Ectodermal cell (in vitro differentiated cells): ENCODE data around the gene PIP5K1C.

Experiments used
- H3K27ac ChIP-seq: 2 replicates; pipeline ENCODE4 v1.7.0; 2013; ENCODE audit warnings: mild to moderate bottlenecking, low read depth, low read length; ENCODE audit not compliant: insufficient read depth, poor library complexity, severe bottlenecking
- H3K27me3 ChIP-seq: 2 replicates; pipeline ENCODE4 v1.7.0; 2013; ENCODE audit warnings: mild to moderate bottlenecking, low read length; ENCODE audit not compliant: insufficient read depth, control insufficient read depth, poor library complexity, severe bottlenecking
- H3K36me3 ChIP-seq: one replicate; pipeline ENCODE4 v1.7.0; 2013; ENCODE audit warnings: low read length; ENCODE audit not compliant: control insufficient read depth, insufficient read depth
- H3K4me1 ChIP-seq: one replicate; pipeline ENCODE4 v1.7.0; 2013; ENCODE audit warnings: low read length; ENCODE audit not compliant: control insufficient read depth, insufficient read depth
- H3K4me3 ChIP-seq: 2 replicates; pipeline ENCODE4 v1.7.0; 2013; ENCODE audit warnings: low read depth, low read length, control low read depth; ENCODE audit not compliant: insufficient read depth
- H3K9me3 ChIP-seq: 2 replicates; pipeline ENCODE4 v1.7.0; 2013; ENCODE audit warnings: mild to moderate bottlenecking, low read length, moderate library complexity; ENCODE audit not compliant: control insufficient read depth
- WGBS, 2 experiments: methylation state at CpG; one replicate each; pipeline ENCODE4 v1.1.7; 2013; ENCODE audit warnings: missing lambda C conversion rate in 2 of 2; 5-methylcytosine and 5-hydroxymethylcytosine counted together

The PIP5K1C gene

GRCh38 chr19:3684054-3684816, 16.0 kb downstream of the PIP5K1C start:
- no peak overlapping the region for H3K27ac ChIP-seq
- H3K4me1 ChIP-seq, result peaks cover 18% of the 10 kb centered on the region
- H3K4me3 ChIP-seq, result no peak overlapping the region
- 87 to 88% methylated on average over 23 of the region's 23 CpGs for WGBS, 2 experiments
- no peaks in the 10 kb centered on the region for H3K27me3 ChIP-seq
- H3K36me3 ChIP-seq, result peaks cover 5% of the 10 kb centered on the region
- H3K9me3 ChIP-seq, result no peaks in the 10 kb centered on the region

- WGBS, 2 experiments, result 58 to 67% methylated on average over 24 to 25 of the region's 26 CpGs
- Histone ChIP-seq H3K9me3 (no peaks in the 10 kb centered on the region), H3K4me3 (no peak overlapping the region), H3K27ac (no peak overlapping the region), H3K4me1 (peaks cover 15% of the 10 kb centered on the region), H3K27me3 (no peaks in the 10 kb centered on the region), H3K36me3 (peaks cover 5% of the 10 kb centered on the region)
These were observed 16.7 kb downstream of the PIP5K1C start for GRCh38 chr19:3683405-3684053.

- Histone ChIP-seq H3K36me3 (peaks cover 5% of the 10 kb centered on the region), H3K4me3 (no peak overlapping the region), H3K27me3 (no peaks in the 10 kb centered on the region), H3K4me1 (peaks cover 9% of the 10 kb centered on the region), H3K27ac (no peak overlapping the region), H3K9me3 (no peaks in the 10 kb centered on the region)
- 76% methylated on average over 17 of the region's 17 CpGs for WGBS, 2 experiments
These were observed 17.4 kb downstream of the PIP5K1C start for GRCh38 chr19:3682741-3683404.

GRCh38 chr19:3682286-3682685, 18.0 kb downstream of the PIP5K1C start:
- Histone ChIP-seq H3K4me1 (peaks cover 4% of the 10 kb centered on the region), H3K27ac (no peak overlapping the region), H3K27me3 (no peaks in the 10 kb centered on the region), H3K9me3 (no peaks in the 10 kb centered on the region), H3K4me3 (no peak overlapping the region), H3K36me3 (peaks cover 5% of the 10 kb centered on the region)
- 91 to 92% methylated on average over 10 of the region's 10 CpGs for WGBS, 2 experiments

GRCh38 chr19:3680939-3681338, 19.3 kb downstream of the PIP5K1C start:
- no peaks in the 10 kb centered on the region for H3K27me3 ChIP-seq
- H3K27ac ChIP-seq, result no peak overlapping the region
- WGBS, 2 experiments, result 90 to 92% methylated on average over 12 of the region's 12 CpGs
- no peak overlapping the region for H3K4me3 ChIP-seq
- peaks cover 4% of the 10 kb centered on the region for H3K4me1 ChIP-seq
- H3K36me3 ChIP-seq, result peaks cover 5% of the 10 kb centered on the region
- H3K9me3 ChIP-seq, result no peaks in the 10 kb centered on the region

- WGBS, 2 experiments, result 95% methylated on average over 13 of the region's 13 CpGs
- peaks cover 4% of the 10 kb centered on the region for H3K4me1 ChIP-seq
- no peaks in the 10 kb centered on the region for H3K9me3 ChIP-seq
- H3K36me3 ChIP-seq, result peaks cover 3% of the 10 kb centered on the region
- no peaks in the 10 kb centered on the region for H3K27me3 ChIP-seq
- H3K27ac ChIP-seq, result no peak overlapping the region
- no peak overlapping the region for H3K4me3 ChIP-seq
These were observed 20.7 kb downstream of the PIP5K1C start for GRCh38 chr19:3679581-3679980.

- Histone ChIP-seq H3K9me3 (no peaks in the 10 kb centered on the region), H3K4me3 (no peak overlapping the region), H3K36me3 (no peaks in the 10 kb centered on the region), H3K27ac (no peak overlapping the region), H3K4me1 (peaks cover 4% of the 10 kb centered on the region), H3K27me3 (no peaks in the 10 kb centered on the region)
- WGBS, 2 experiments, result 93 to 94% methylated on average over 12 of the region's 12 CpGs
These were observed 21.1 kb downstream of the PIP5K1C start for GRCh38 chr19:3679138-3679537.

GRCh38 chr19:3678188-3678587, 22.1 kb downstream of the PIP5K1C start:
- H3K27me3 ChIP-seq, result no peaks in the 10 kb centered on the region
- 94 to 96% methylated on average over 3 of the region's 3 CpGs for WGBS, 2 experiments
- H3K36me3 ChIP-seq, result no peaks in the 10 kb centered on the region
- H3K27ac ChIP-seq, result no peak overlapping the region
- no peak overlapping the region for H3K4me3 ChIP-seq
- H3K9me3 ChIP-seq, result no peaks in the 10 kb centered on the region
- peaks cover 3% of the 10 kb centered on the region for H3K4me1 ChIP-seq

GRCh38 chr19:3674784-3675543, 25.3 kb downstream of the PIP5K1C start:
- 95% methylated on average over 13 of the region's 13 CpGs for WGBS, 2 experiments
- Histone ChIP-seq H3K27ac (no peak overlapping the region), H3K4me3 (no peak overlapping the region), H3K36me3 (no peaks in the 10 kb centered on the region), H3K4me1 (peaks cover 26% of the 10 kb centered on the region), H3K27me3 (no peaks in the 10 kb centered on the region), H3K9me3 (no peaks in the 10 kb centered on the region)
